IMR-90 (cell line): ENCODE data around the gene RAB29. TPM values are rescaled to one million over a fixed set of nuclear protein-coding genes. Genes with fewer than 3 reads are reported as not detected.

Experiments used
- ATAC-seq: fragments of 200-7000 bp; cut with Tn5 transposase; 2 replicates; pipeline ENCODE4 v1.9.1; 2020; ENCODE audit warnings: low read depth, mild to moderate bottlenecking, moderate library complexity
- BruUV-seq: library from RNA; stranded (reverse); fragments of 400-500 nt; replicated peaks from 2 replicates; lab custom pipeline; 2021; lab: Mats Ljungman, UMichigan
- CTCF ChIA-PET: fragments of 300-600 bp; formaldehyde crosslinking; extraction: SDS; loops from one replicate; lab custom pipeline; 2021; ENCODE audit warnings: antibody characterized with exemption; lab: Yijun Ruan, JAX
- POLR2A ChIA-PET: fragments of 300-600 bp; sonication (Branson Sonifier 250); formaldehyde crosslinking; loops from one replicate; lab custom pipeline; 2022; ENCODE audit warnings: antibody characterized with exemption; ENCODE audit not compliant: unreplicated experiment; lab: Charles Lee
- DNase-seq: peaks from one replicate; pipeline ENCODE4 v3.0.0; 2013
- H2AFZ ChIP-seq: replicated peaks from 2 replicates; pipeline ENCODE3; 2013; ENCODE audit warnings: low read length, mild to moderate bottlenecking; ENCODE audit not compliant: poor library complexity
- H2AK5ac ChIP-seq: 2 replicates; pipeline ENCODE4 v1.6.1; 2013; ENCODE audit warnings: low read depth, low read length, inconsistent platforms
- H2AK9ac ChIP-seq: replicated peaks from 2 replicates; pipeline ENCODE3; 2013; ENCODE audit warnings: mild to moderate bottlenecking, low read depth, low read length, moderate library complexity; ENCODE audit not compliant: poor library complexity
- H2BK120ac ChIP-seq: 2 replicates; pipeline ENCODE4 v1.6.1; 2013; ENCODE audit warnings: low read depth, low read length, inconsistent platforms
- H2BK15ac ChIP-seq: 3 replicates; pipeline ENCODE4 v1.6.1; 2013; ENCODE audit warnings: low read depth, low read length, inconsistent platforms
- H2BK20ac ChIP-seq: 2 replicates; pipeline ENCODE4 v1.6.1; 2013; ENCODE audit warnings: low read depth, mild to moderate bottlenecking, inconsistent platforms, low read length, moderate library complexity
- H2BK5ac ChIP-seq: 2 replicates; pipeline ENCODE4 v1.6.1; 2013; ENCODE audit warnings: mild to moderate bottlenecking, low read depth, low read length, inconsistent platforms; ENCODE audit not compliant: poor library complexity, severe bottlenecking
- H3K14ac ChIP-seq: replicated peaks from 2 replicates; pipeline ENCODE4 v1.6.1; 2013; ENCODE audit warnings: low read depth, low read length, inconsistent platforms
- H3K18ac ChIP-seq: 2 replicates; pipeline ENCODE4 v1.6.1; 2013; ENCODE audit warnings: low read depth, low read length, control low read depth
- H3K23ac ChIP-seq: 2 replicates; pipeline ENCODE4 v1.6.1; 2013; ENCODE audit warnings: low read depth, low read length, inconsistent platforms
- H3K27ac ChIP-seq: 2 replicates; pipeline ENCODE4 v1.5.1; 2013; ENCODE audit warnings: mild to moderate bottlenecking, control low read depth, low read length; ENCODE audit not compliant: insufficient read depth
- H3K27me3 ChIP-seq: 2 replicates; pipeline ENCODE4 v1.6.1; 2013; ENCODE audit warnings: low read length; ENCODE audit not compliant: control insufficient read depth, insufficient read depth
- H3K36me3 ChIP-seq: 2 replicates; pipeline ENCODE4 v1.6.1; 2013; ENCODE audit warnings: low read length, mixed read lengths; ENCODE audit not compliant: control insufficient read depth, insufficient read depth
- H3K4ac ChIP-seq: 2 replicates; pipeline ENCODE4 v1.6.1; 2013; ENCODE audit warnings: low read depth, low read length, inconsistent platforms
- H3K4me1 ChIP-seq: 2 replicates; pipeline ENCODE4 v1.6.1; 2013; ENCODE audit warnings: low read length, mixed read lengths; ENCODE audit not compliant: control insufficient read depth, insufficient read depth
- H3K4me2 ChIP-seq: 2 replicates; pipeline ENCODE4 v1.6.1; 2013; ENCODE audit warnings: low read depth, mild to moderate bottlenecking, control low read depth, low read length, moderate library complexity
- H3K4me3 ChIP-seq: 2 replicates; pipeline ENCODE4 v1.5.1; 2013; ENCODE audit warnings: low read depth, mild to moderate bottlenecking, control low read depth, low read length, moderate library complexity; ENCODE audit not compliant: insufficient read depth
- H3K56ac ChIP-seq: 2 replicates; pipeline ENCODE4 v1.6.1; 2013; ENCODE audit warnings: low read length, inconsistent platforms; ENCODE audit not compliant: insufficient read depth; ENCODE audit errors: extremely low read depth
- H3K79me1 ChIP-seq, 2 experiments: 2 replicates each; pipeline ENCODE4 v1.6.1; 2013; ENCODE audit warnings: low read length in 2 of 2, inconsistent platforms in 1 of 2, low read depth in 1 of 2
- H3K9ac ChIP-seq: 2 replicates; pipeline ENCODE4 v1.6.1; 2013; ENCODE audit warnings: low read depth, low read length, control low read depth
- H3K9me1 ChIP-seq: 2 replicates; pipeline ENCODE4 v1.6.1; 2013; ENCODE audit warnings: low read length, inconsistent platforms; ENCODE audit not compliant: insufficient read depth
- H3K9me3 ChIP-seq: 2 replicates; pipeline ENCODE4 v1.6.1; 2013; ENCODE audit warnings: low read length; ENCODE audit not compliant: control insufficient read depth, insufficient read depth
- H4K20me1 ChIP-seq: 2 replicates; pipeline ENCODE4 v1.6.1; 2013; ENCODE audit warnings: low read length, inconsistent platforms; ENCODE audit not compliant: insufficient read depth
- H4K5ac ChIP-seq: 2 replicates; pipeline ENCODE4 v1.6.1; 2013; ENCODE audit warnings: mild to moderate bottlenecking, low read depth, low read length, control low read depth
- H4K8ac ChIP-seq, 2 experiments: 2 replicates each; pipeline ENCODE4 v1.6.1; 2013; ENCODE audit warnings: low read depth in 2 of 2, low read length in 2 of 2, control low read depth in 1 of 2, inconsistent platforms in 1 of 2
- H4K91ac ChIP-seq: 2 replicates; pipeline ENCODE4 v1.6.1; 2013; ENCODE audit warnings: low read depth, low read length, inconsistent platforms; ENCODE audit not compliant: insufficient read depth
- CEBPB ChIP-seq: IDR thresholded peaks from 2 replicates; pipeline ENCODE4 v1.6.1; 2012; ENCODE audit warnings: low read depth, low read length, improper control_type of control experiment
- NFE2L2 ChIP-seq: fragments of 150-350 bp; IDR thresholded peaks from 2 replicates; pipeline ENCODE4 v1.6.1; 2016; ENCODE audit warnings: low read depth, mild to moderate bottlenecking, low read length
- RCOR1 ChIP-seq: IDR thresholded peaks from 2 replicates; pipeline ENCODE4 v1.6.1; 2012; ENCODE audit warnings: mild to moderate bottlenecking, low read length, improper control_type of control experiment; ENCODE audit not compliant: insufficient replicate concordance
- SMC3 ChIP-seq: fragments of 150-350 bp; IDR thresholded peaks from 2 replicates; pipeline ENCODE4 v1.6.1; 2016; ENCODE audit warnings: low read depth, mild to moderate bottlenecking, antibody characterized with exemption, low read length, moderate library complexity
- WGBS, 2 experiments: methylation state at CpG; one replicate each; pipeline versions ENCODE4 v1.1.5 to v1.1.7; 2013; ENCODE audit warnings: missing lambda C conversion rate in 2 of 2; ENCODE audit not compliant: insufficient read length in 1 of 2; ENCODE audit errors: extremely low coverage in 2 of 2; 5-methylcytosine and 5-hydroxymethylcytosine counted together
- dilution Hi-C: fragments of 300-500 bp; cut with HindIII; formaldehyde crosslinking; loops from one replicate; pipeline ENCODE4 v1.14.3; 2018; ENCODE audit warnings: low sequenced_read_pairs; ENCODE audit not compliant: unreplicated experiment
- in situ Hi-C: fragments of 300-500 bp; cut with MboI; formaldehyde crosslinking; loops from 3 replicates; pipeline ENCODE4 v1.14.3; 2019; ENCODE audit warnings: low sequenced_read_pairs, inconsistent platforms, mixed read lengths
- intact Hi-C: fragments of 100-400 bp; cut with micrococcal nuclease; formaldehyde crosslinking; loops from 2 replicates; pipeline ENCODE4 v1.10.0; 2022
- polyA plus RNA-seq, 3 experiments: library from polyadenylated mRNA; depleted of rRNA; stranded (reverse); fragments of >200 nt; gene quantifications; 2 replicates each; pipeline ENCODE4 v1.2.3, GENCODE V29; 2012; ENCODE audit warnings: low replicate concordance in 1 of 3
- total RNA-seq: library from RNA; depleted of rRNA; stranded (reverse); fragments of >200 nt; gene quantifications from 2 replicates; pipeline ENCODE4 v1.2.3, GENCODE V29; 2012
- TF ChIP-seq, protein P1 (sequence below): fragments of 150-350 bp; IDR thresholded peaks from 2 replicates; pipeline ENCODE4 v1.6.1; 2017; ENCODE audit warnings: mild to moderate bottlenecking, antibody characterized with exemption, low read length, low read depth

RAB29 gene
- total and polyA plus RNA-seq, 2 of the 4 experiments (the other 2 are of a cell fraction) = 5.7 to 7.3 TPM

DNA sequence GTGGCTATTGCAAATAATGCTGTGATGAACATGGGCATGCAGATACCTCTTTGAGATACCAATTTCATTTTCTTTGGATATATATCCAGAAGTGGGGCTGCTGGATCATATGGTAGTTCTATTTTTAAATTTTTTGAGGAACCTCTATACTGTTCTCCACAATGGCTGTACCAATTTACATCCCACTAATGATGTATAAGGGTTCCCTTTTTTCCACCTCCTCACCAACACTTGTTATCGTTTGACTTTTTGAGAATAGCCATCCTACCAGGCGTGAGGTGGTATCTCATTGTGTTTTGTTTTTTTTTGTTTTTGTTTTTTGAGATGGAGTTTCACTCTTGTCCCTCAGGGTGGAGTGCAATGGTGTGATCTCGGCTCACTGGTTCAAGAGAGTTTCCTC lies 18.7 kb downstream of the RAB29 start:
- no peak overlapping the region for H3K4ac ChIP-seq
- in situ Hi-C loops (no loop called here), dilution Hi-C loops (no loop called here), intact Hi-C loops (no loop called here)
- no peak overlapping the region for H3K14ac ChIP-seq
- no TSS peak for BruUV-seq
- no peak overlapping the region for H3K18ac ChIP-seq
- no peak overlapping the region for H2BK5ac ChIP-seq
- H3K79me1 ChIP-seq = no peaks in the 10 kb centered on the region; a peak in 1 of 4 replicates
- H2AFZ ChIP-seq = no peak overlapping the region
- no peak overlapping the region for H4K5ac ChIP-seq
- no peak overlapping the region for H3K27ac ChIP-seq
- H3K4me3 ChIP-seq = no peak overlapping the region
- H3K27me3 ChIP-seq = no peaks in the 10 kb centered on the region; the same call in 1 of the 2 replicates
- no peak overlapping the region for H3K4me2 ChIP-seq
- no peak overlapping the region for H2AK5ac ChIP-seq
- H2BK120ac ChIP-seq = no peak overlapping the region
- ATAC-seq (no peak), DNase-seq (no peak)
- H2BK20ac ChIP-seq = no peak overlapping the region
- no peak overlapping the region for H2BK15ac ChIP-seq
- no peak overlapping the region for H2AK9ac ChIP-seq
- POLR2A ChIA-PET = no interaction called here
- H3K23ac ChIP-seq = no peak overlapping the region
- TF ChIP-seq, protein P1, sequence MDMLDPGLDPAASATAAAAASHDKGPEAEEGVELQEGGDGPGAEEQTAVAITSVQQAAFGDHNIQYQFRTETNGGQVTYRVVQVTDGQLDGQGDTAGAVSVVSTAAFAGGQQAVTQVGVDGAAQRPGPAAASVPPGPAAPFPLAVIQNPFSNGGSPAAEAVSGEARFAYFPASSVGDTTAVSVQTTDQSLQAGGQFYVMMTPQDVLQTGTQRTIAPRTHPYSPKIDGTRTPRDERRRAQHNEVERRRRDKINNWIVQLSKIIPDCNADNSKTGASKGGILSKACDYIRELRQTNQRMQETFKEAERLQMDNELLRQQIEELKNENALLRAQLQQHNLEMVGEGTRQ = no peak
- TF ChIP-seq CEBPB = no peak
- no peak for TF ChIP-seq NFE2L2
- TF ChIP-seq RCOR1 = no peak
- no peak for TF ChIP-seq SMC3
- no peaks in the 10 kb centered on the region for H4K20me1 ChIP-seq
- WGBS, 2 experiments = no CpG with 5 or more reads among the region's 3 CpGs
- CTCF ChIA-PET = no interaction called here
- H3K36me3 ChIP-seq = no peaks in the 10 kb centered on the region
- H3K9ac ChIP-seq = no peak overlapping the region
- no peaks in the 10 kb centered on the region for H3K4me1 ChIP-seq
- no peaks in the 10 kb centered on the region for H3K9me3 ChIP-seq
- H4K8ac ChIP-seq = no peak overlapping the region
- H4K91ac ChIP-seq = no peak overlapping the region
- H3K9me1 ChIP-seq = no peaks in the 10 kb centered on the region
- no peak overlapping the region for H3K56ac ChIP-seq
